OCI-LY1 (cell line): ENCODE measurements around the gene MKKS.

Experiments used
- H2AFZ ChIP-seq: fragments of 200-600 bp; sonication (generic), shearing (Covaris generic); 2 replicates; pipeline ENCODE4 v1.6.0; 2014; ENCODE audit warnings: antibody characterized with exemption, mild to moderate bottlenecking, low read length
- H3F3A ChIP-seq: fragments of 200-600 bp; sonication (generic), shearing (Covaris generic); 2 replicates; pipeline ENCODE4 v1.6.0; 2014; ENCODE audit warnings: mild to moderate bottlenecking, antibody characterized with exemption, low read length, moderate library complexity; ENCODE audit not compliant: insufficient read depth
- H3K27ac ChIP-seq: fragments of 200-600 bp; sonication (generic); 2 replicates; pipeline ENCODE4 v1.5.1; 2014; ENCODE audit warnings: low read length, mixed run types, mild to moderate bottlenecking, low read depth; ENCODE audit not compliant: poor library complexity, severe bottlenecking
- H3K27me3 ChIP-seq: fragments of 200-600 bp; sonication (generic); 2 replicates; pipeline ENCODE4 v1.6.0; 2014; ENCODE audit warnings: antibody characterized with exemption, mild to moderate bottlenecking, low read length, moderate library complexity; ENCODE audit not compliant: insufficient read depth
- H3K36me3 ChIP-seq: fragments of 200-600 bp; sonication (generic); 2 replicates; pipeline ENCODE4 v1.6.1; 2014; ENCODE audit warnings: mild to moderate bottlenecking, antibody characterized with exemption, low read length, moderate library complexity, mixed read lengths; ENCODE audit not compliant: insufficient read depth
- H3K4me1 ChIP-seq: fragments of 200-600 bp; sonication (generic); 2 replicates; pipeline ENCODE4 v1.5.1; 2014; ENCODE audit warnings: mild to moderate bottlenecking, low read length, moderate library complexity; ENCODE audit not compliant: insufficient read depth, severe bottlenecking
- H3K4me2 ChIP-seq: fragments of 200-600 bp; sonication (generic), shearing (Covaris generic); 2 replicates; pipeline ENCODE4 v1.6.1; 2014; ENCODE audit warnings: low read length
- H3K4me3 ChIP-seq: fragments of 200-600 bp; sonication (generic); 2 replicates; pipeline ENCODE4 v1.5.1; 2014; ENCODE audit warnings: low read length, low read depth, mild to moderate bottlenecking, mixed read lengths; ENCODE audit not compliant: poor library complexity, severe bottlenecking
- H3K79me2 ChIP-seq: fragments of 200-600 bp; shearing (Covaris generic); 2 replicates; pipeline ENCODE4 v1.6.1; 2016; ENCODE audit warnings: mixed run types, low read length, mixed read lengths; ENCODE audit not compliant: insufficient read depth
- H3K9ac ChIP-seq: fragments of 200-600 bp; sonication (generic), shearing (Covaris generic); 2 replicates; pipeline ENCODE4 v1.6.1; 2014; ENCODE audit warnings: mild to moderate bottlenecking, low read length, mixed read lengths
- H3K9me2 ChIP-seq: fragments of 200-600 bp; sonication (generic), shearing (Covaris generic); 2 replicates; pipeline ENCODE4 v1.6.1; 2014; ENCODE audit warnings: low read depth, mild to moderate bottlenecking, low read length, mixed read lengths
- H3K9me3 ChIP-seq: fragments of 200-600 bp; shearing (Covaris generic); 2 replicates; pipeline ENCODE4 v1.6.1; 2014; ENCODE audit warnings: low read length, mixed read lengths
- H4K20me1 ChIP-seq: fragments of 200-600 bp; sonication (generic), shearing (Covaris generic); 2 replicates; pipeline ENCODE4 v1.6.0; 2016; ENCODE audit warnings: mild to moderate bottlenecking, low read length; ENCODE audit not compliant: insufficient read depth
- CTCF ChIP-seq: fragments of 200-600 bp; sonication (generic), shearing (Covaris generic); IDR thresholded peaks from 2 replicates; pipeline ENCODE4 v1.5.1; 2017; ENCODE audit warnings: mild to moderate bottlenecking, antibody characterized with exemption, low read length, moderate library complexity, mixed read lengths
- EZH2 ChIP-seq: fragments of 200-600 bp; sonication (generic), shearing (Covaris generic); IDR thresholded peaks from 2 replicates; pipeline ENCODE4 v1.8.0; 2017; ENCODE audit warnings: borderline replicate concordance, mixed run types, mild to moderate bottlenecking, antibody characterized with exemption, low read length, moderate library complexity, mixed read lengths

Gene MKKS

GRCh38 chr20:10449270-10449669, 15.2 kb upstream of the MKKS start:
- H3K9ac ChIP-seq, result no peak overlapping the region
- no peaks in the 10 kb centered on the region for H3K9me3 ChIP-seq
- H3K79me2 ChIP-seq, result peaks cover 36% of the 10 kb centered on the region
- peaks cover 40% of the 10 kb centered on the region for H3K4me1 ChIP-seq
- no peaks in the 10 kb centered on the region for H3K9me2 ChIP-seq
- no peaks in the 10 kb centered on the region for H3K27me3 ChIP-seq
- H2AFZ ChIP-seq, result no peak overlapping the region
- H3K36me3 ChIP-seq, result no peaks in the 10 kb centered on the region
- no peak overlapping the region for H3K4me3 ChIP-seq
- no peak overlapping the region for H3K4me2 ChIP-seq
- no peaks in the 10 kb centered on the region for H3F3A ChIP-seq
- H4K20me1 ChIP-seq, result no peaks in the 10 kb centered on the region
- TF ChIP-seq EZH2 (no peak), CTCF (no peak)
- no peak overlapping the region for H3K27ac ChIP-seq

- peaks cover 32% of the 10 kb centered on the region for H3K79me2 ChIP-seq
- H3K36me3 ChIP-seq, result no peaks in the 10 kb centered on the region
- H3K9me2 ChIP-seq, result no peaks in the 10 kb centered on the region
- peaks cover 32% of the 10 kb centered on the region for H3K4me1 ChIP-seq
- peak overlapping the region; percentile 58 for H3K27ac ChIP-seq
- H3K4me3 ChIP-seq, result no peak overlapping the region
- no peak overlapping the region for H3K4me2 ChIP-seq
- no peaks in the 10 kb centered on the region for H3K9me3 ChIP-seq
- H3K27me3 ChIP-seq, result no peaks in the 10 kb centered on the region
- H3F3A ChIP-seq, result no peaks in the 10 kb centered on the region
- TF ChIP-seq EZH2 (no peak), CTCF (no peak)
- no peaks in the 10 kb centered on the region for H4K20me1 ChIP-seq
- H2AFZ ChIP-seq, result no peak overlapping the region
- H3K9ac ChIP-seq, result no peak overlapping the region
Measured at GRCh38 chr20:10448270-10449156, 14.5 kb upstream of the MKKS start.

GRCh38 chr20:10447028-10447427, 13.0 kb upstream of the MKKS start:
- no peaks in the 10 kb centered on the region for H4K20me1 ChIP-seq
- no peaks in the 10 kb centered on the region for H3K36me3 ChIP-seq
- H2AFZ ChIP-seq, result no peak overlapping the region
- H3K4me2 ChIP-seq, result peak overlapping the region; percentile 58
- H3K4me3 ChIP-seq, result no peak overlapping the region
- peak overlapping the region; percentile 44; the same call in 1 of the 2 replicates for H3K9ac ChIP-seq
- H3K27me3 ChIP-seq, result no peaks in the 10 kb centered on the region
- H3K79me2 ChIP-seq, result peaks cover 40% of the 10 kb centered on the region
- H3K27ac ChIP-seq, result peak overlapping the region; percentile 53
- peaks cover 24% of the 10 kb centered on the region for H3K4me1 ChIP-seq
- no peaks in the 10 kb centered on the region for H3F3A ChIP-seq
- H3K9me3 ChIP-seq, result no peaks in the 10 kb centered on the region
- H3K9me2 ChIP-seq, result no peaks in the 10 kb centered on the region
- peak; percentile 12; the same call in 1 of the 2 replicates for TF ChIP-seq CTCF
- TF ChIP-seq EZH2, result no peak
